Measurements from ENCODE around the gene KPTN. TPM values are rescaled to one million over a fixed set of nuclear protein-coding genes. Genes with fewer than 3 reads are reported as not detected.

Gene KPTN
- 7.1 and 8.8 TPM in 2 replicates for polyA plus RNA-seq (2014; cell fraction: cytosol; rRNA removed)
- polyA plus RNA-seq (2014; cell fraction: nucleus; rRNA removed): 34.9 and 43.2 TPM in 2 replicates

DNA sequence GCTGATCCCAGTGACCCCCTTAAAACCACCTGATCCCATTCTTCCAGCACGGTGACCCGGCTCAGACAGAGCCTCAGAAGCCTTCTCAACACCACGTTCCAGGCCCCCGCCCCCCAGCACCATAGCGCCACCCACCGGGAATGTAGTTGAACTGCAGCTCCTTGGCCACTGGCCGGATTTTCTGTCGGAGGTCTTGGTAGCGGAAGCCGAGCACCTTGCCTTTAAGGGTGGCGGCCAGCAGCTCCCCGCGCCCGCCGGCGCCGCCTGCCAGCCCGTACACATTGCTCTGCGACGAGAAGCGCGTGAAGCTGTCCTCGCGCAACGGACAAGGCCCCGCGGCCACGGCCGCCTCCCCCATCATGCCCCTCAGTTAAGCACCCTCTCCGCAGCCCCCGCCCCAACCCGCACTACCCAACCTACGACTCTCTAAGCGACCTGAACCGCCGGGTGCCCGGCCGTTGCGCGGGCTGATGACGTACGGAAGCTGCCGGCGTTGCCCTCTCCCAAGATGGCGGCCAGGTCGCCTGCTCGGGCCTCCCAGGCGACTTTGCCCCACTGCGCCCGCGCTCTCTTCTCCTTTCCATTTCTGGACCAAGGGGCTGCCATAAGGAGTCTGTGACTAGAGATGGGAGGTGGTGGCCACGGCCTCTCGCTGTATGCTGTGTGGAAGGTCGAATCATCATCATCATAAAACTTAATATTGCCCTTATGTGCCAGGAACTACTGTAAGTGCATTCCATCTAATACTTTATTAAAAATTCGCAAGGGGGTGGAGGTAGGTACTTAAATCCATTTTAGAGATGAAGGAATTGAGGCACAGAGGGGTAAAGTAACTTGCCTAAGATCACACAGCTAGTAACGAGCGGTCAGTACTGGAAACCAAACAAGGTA lies at the start of gene KPTN:
Gene KPTN (minus strand): TSS at position 420 of the 891 bp plus-strand sequence. CDS start 59 bp downstream, at position 361.
- peak; percentile 84 for DNase-seq (ENCODE audit: low spot score)

DNA sequence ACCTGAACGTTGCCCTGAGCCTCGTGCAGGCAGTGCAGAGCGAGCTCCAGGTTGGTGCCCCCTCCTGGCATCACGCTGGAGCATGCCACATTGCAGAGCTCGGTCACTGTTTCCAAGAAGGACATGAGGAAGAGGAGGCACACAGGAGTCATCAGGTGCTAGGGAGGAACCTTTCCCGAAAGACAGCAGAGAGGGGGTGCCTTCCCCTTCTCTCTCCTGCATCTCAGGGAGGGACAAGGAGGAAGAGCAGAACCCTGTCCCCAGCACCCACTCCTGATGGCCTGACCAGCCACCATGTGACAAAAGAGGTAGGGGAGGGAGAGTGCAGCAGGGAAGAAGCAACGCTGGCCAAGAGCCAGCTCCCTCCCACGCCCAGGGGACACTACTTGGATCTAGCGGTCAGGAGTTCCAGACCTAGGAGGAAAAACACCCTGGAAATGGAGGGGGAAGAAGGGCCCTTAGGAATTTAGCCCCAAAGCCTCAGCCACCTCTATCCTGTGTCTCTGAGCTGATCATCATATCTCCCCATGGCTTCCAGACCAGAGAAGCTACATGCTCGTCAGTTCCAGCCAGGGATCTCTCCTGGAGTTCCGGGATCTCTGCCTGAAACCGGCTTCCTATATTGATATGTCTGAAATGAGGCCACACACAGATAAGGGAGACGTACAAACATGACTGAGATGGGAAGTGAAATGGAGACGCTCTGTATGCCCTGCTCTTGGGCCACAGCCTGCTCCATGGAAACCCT lies 47.8 kb upstream of the KPTN start:
- DNase-seq (ENCODE audit: low spot score): no peak

- no peak for DNase-seq (ENCODE audit: low spot score)
Measured at GRCh38 chr19:47529018-47529742, 45.2 kb upstream of the KPTN start.

DNA sequence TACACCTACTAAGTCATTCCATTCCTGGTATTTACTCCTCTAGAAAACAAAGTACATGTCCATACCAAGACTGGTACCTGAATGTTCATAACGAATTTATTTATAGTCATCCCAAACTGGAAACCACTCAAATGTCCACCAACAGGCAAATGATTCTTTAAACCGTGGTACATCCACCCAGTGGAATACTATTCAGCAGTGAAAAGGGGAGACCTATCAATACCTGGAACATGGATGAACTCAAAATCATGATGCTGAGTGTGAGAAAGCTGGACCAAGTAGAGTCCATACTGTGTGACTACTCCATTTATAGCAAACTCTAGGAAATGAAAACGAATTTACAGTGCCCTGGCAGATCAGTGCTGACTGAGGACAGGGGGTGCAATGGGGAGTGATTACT lies 42.8 kb upstream of the KPTN start:
- DNase-seq (ENCODE audit: low spot score): no peak

DNA sequence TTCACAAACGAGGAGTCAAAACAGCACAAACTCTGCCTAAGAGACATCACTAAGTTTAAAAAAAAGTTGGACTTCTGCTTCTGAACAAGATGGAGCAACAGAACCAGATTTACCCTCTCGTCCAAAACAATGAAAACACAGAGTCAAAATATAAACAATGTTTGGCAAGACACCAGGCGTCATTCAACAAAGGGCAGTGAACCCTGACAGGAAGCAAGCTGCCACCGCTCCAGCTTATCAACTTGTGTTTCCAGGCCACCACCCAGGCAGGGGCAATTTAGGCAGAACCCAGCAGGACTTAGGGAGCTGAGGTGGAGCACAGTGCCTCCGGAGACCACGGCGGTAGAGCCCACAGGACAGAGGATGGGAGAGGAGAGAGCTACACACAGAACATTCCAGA lies 39.5 kb upstream of the KPTN start:
- no peak for DNase-seq (ENCODE audit: low spot score)

- DNase-seq (ENCODE audit: low spot score): no peak
Measured at GRCh38 chr19:47521473-47522180, 37.6 kb upstream of the KPTN start.

DNA sequence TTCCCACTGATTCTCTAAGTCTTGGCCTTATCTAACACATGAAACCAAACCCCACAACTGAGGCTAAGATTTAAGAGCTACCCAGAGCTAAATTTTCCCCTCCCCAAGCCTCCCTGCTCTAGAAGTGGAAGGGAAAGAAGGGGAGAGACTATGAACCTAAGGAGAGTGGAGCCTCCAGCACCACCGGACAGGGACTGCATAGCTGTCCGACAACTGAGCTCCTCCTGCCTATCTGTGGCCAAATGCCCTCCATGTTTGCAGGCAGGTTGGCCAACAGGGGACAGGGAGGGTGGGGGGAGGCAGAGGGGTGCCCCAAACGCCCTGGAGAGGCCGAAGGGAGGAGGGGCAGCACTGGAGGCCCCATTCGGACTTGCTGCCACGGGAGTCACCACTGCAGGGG lies 36.8 kb upstream of the KPTN start:
- DNase-seq (ENCODE audit: low spot score): no peak

DNA sequence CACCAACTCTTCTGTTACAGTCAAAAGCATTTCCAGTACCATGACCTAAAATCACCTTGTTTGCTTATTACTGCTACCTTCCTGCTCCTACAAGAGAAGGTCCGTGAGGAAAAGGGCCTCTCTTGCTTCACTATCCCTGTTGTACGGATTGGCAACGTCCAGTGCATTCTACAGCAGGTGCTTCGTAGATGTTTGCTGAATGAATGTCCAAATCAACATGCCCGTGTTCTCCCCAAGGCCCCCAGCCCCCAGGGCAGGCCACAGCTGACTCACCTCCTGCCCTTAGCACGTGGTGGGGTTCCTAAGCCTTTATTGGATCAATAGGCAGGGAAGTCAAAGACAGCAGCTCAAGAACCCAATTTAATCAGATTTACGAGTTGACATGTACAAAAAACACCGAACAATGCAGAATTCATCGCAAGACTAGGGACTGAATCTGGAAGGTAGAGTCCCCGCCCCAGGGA lies 36.4 kb upstream of the KPTN start:
- DNase-seq (ENCODE audit: low spot score): no peak

DNA sequence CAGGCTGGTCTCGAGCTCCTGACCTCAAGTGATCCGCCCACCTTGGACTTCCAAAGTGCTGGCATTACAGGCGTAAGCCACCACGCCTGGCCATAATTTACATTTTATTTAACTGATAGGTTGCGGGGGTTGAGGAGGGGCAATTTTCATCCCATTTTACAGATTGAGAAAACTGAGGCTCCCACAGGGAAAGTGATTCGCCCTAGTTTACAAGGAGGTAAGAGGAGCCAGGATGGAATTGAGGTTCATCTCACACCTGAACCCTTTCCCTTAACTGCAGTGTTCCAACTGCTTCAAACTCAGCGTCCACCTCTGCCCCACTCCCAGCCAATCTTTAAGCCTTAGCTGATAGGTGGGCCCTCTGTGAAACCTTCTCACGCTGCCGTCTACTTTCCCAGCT lies 34.8 kb upstream of the KPTN start:
- DNase-seq (ENCODE audit: low spot score): no peak

- no peak for DNase-seq (ENCODE audit: low spot score)
Measured at GRCh38 chr19:47518139-47518538, 34.1 kb upstream of the KPTN start.

DNA sequence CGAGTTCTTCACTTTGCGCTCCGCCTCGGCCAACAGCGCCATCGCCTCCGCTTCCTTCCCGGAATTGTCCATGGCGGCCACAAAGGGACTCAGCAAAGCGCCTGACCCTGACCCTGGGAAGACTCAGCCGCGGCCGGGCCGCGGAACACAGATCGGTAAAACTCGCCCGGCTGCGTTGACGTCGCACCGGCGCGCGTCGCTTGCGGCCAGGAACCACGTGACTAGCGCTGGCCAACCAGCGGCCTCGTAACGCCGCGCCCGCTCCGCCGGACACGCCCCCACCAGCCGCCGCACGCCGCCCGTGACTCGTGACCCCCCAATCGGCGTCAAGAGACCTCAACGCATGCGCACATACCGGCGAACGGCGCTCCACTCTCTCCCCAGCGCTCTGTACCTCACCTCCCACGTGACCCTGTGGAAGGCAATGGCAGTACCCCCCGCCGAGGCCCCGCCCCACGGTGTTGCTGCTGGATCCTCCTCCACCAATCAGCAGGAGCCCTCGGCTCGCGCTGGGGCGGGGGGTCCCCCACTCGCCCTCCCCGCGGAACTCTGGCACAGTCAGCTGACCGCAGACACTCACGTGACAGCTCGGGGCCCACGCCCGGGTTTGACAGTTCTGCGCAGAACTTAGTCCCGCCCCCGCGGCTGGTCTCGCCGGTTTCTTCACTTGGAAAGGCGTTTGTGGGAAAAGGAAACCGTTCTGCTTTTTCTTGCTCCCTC lies 31.0 kb upstream of the KPTN start, which contains the start of gene NAPA:
Gene NAPA (minus strand): TSS at position 195 of the 720 bp plus-strand sequence. CDS start 123 bp downstream, at position 72.
- peak; percentile 98 for DNase-seq (ENCODE audit: low spot score)

DNA sequence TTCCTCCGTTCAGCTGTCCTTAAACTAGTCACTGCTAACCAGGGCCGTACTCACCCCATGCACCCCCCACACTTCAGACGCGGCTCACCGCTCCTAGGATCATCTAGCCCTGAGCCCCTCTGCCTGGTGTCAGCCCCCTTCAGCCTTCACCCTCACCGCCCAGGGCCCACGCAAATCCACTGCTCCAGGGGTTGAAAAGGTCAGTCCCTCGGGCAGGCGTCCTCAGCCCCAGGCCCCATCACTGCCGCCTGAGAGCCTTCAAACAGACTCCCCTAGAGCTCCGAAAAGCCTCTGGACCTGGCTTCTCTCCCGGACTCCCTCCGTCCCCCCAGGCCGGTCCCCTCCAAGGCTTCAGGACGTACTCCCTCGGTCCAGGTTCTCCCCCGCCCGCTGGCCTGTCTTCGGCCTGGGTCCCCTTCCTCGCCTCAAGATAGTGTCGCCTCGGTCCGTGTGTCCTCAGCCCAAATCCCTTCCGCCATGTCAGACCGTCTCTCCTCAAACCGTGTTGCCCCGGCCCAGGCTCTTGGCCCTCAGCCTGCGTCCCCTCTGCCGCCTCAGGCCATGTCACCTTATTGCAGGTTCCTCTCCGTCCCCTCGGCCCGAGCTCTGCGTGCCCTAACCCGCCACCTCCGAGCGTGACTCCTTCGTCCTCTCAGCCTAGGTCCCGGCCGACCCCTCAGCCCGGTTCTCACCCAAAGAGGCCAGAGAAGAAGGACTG lies 30.3 kb upstream of the KPTN start:
- DNase-seq (ENCODE audit: low spot score): no peak

DNA sequence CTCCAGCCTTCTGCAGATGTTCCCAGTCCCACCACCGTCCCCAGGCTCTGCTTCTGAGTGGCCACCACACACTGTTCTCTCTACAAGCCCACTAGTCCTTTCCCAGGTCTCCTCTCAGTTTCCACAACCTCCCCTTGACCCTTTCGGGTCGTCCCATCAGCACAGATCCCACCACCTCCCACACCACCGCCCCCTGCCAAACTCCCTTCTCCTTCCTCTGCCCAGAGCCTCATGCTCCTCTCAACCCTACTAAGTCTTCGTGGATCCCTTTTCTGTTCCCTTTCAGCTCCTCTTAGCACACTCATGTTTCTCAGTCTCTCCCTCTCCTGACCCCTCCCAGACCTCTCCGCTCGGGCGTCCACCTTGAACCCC lies 28.9 kb upstream of the KPTN start:
- no peak for DNase-seq (ENCODE audit: low spot score)

DNA sequence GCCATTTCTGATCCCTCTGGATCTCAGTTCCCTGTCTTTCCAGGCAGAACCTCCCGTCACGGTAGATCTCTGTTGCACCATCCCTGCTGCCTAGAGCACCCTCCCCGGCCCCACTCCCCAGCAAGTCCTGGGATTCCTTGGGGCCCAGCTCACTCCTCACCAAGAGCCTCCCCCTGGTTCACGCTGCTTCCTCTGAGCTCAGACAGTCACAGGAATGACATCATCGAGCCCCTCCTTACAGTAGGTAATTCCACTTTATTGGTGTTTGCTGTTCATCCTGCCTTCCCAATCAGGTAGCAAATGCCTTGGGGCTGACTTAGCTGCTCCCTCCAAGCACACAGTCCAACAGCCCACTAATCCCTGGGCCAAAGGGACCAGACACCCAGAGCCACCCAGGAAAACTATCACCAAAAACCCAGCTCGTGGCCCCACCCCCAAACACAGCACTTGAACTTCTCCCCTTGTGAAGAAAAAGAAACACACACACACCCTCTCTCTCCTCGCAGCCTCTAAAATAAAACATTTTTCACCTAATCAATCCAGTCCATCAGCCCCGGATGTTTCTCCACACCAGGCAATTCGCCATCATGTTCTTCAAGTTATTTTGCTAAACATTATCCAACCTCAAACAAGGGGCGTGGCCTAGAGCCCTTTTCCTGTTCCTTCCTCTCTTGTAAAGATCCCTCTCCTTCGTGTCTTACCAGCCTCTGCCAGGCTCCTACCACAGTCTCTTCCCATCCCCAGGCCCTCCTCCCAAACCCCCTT lies 28.3 kb upstream of the KPTN start:
- no peak for DNase-seq (ENCODE audit: low spot score)

- no peak for DNase-seq (ENCODE audit: low spot score)
Measured at GRCh38 chr19:47511681-47512080, 27.7 kb upstream of the KPTN start.

DNA sequence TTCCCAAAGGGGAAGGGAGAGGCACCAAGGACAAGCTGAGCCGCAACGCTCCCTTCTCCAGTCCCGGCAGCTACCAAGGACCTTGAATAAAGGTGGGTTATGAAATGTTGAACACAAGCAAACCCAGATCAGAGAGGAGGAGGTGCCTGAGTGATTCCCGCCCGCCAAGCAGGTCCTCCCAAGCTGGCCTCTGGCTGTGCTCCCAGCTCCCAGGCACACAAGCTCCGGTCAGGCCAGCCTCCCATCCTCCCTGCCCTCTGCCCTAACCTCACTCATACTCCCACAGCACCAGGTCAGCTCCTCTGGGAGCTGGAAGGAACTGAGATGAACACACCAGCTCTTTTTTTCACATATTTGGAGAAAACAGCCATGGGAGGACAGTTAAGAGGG lies 27.1 kb upstream of the KPTN start:
- no peak for DNase-seq (ENCODE audit: low spot score)

DNA sequence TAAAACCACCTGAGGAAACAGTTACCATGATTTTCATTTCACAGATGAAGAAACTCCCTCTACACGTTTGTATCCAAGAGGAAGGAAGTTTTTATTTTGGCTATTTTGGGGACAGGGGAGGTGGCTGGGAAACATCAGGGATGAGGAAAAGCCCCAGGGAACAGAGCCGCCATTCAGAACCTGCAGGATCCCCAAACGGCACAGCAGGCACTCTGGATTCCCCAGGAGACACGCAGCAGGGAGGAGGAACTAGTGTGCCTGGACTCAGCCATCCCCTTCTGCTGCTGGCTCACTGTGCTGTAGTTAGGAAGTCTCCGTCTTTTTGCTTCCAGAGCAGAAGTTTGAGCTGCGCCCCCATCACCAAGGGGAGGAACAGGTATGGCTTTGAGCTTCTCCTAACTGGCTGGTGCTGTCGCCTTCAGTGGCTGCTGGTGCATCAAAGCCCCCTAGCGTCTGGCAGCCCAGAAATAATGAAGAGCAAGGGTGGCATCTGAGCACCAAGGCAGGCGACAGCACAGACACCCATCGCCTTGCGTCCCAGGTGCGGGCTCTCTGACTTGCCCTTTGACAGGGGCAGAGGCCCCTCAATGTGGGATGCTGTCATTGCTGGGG lies 26.6 kb upstream of the KPTN start:
- no peak for DNase-seq (ENCODE audit: low spot score)

DNA sequence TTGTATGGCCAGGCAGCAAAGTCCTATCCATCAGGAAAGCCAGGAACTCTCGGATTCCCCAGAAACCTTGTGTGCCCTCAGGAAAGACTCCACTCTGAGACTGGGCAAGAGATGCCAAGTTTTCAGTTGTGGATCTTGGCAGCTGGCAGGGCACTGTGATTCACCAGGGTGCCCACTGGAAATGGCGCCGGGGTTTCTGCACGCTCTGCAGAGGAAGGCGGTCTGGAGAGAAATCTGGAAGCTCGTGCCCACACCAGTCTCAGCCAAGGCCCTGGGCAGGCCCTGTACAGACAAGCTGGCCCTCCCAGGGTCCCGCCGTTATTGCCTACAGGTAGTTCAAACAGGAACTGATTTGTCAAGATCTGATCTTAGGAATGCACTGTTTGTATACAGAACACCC lies 26.0 kb upstream of the KPTN start:
- no peak for DNase-seq (ENCODE audit: low spot score)
